Breast epithelium (tissue), 4 donors: Measurements from ENCODE around the gene DNAJA3. TPM values are rescaled to one million over a fixed set of nuclear protein-coding genes. Genes with fewer than 3 reads are reported as not detected.

Source experiments
- DNase-seq, 2 donors: peaks; one replicate each; pipeline ENCODE4 v3.0.0-alpha.2; 2019; ENCODE audit warnings: low spot score in 2 of 2
- H3K27ac ChIP-seq, 2 donors: fragments of 200-600 bp; sonication (generic) in 1 of 2; one replicate each; pipeline ENCODE4 v1.5.1; 2016 to 2019; ENCODE audit warnings: mild to moderate bottlenecking in 1 of 2
- H3K27me3 ChIP-seq, 2 donors: fragments of 200-600 bp; sonication (generic) in 1 of 2; one replicate each; pipeline versions ENCODE4 v1.5.1 to v1.6.0; 2017 to 2019; ENCODE audit warnings: control low read depth in 1 of 2, mild to moderate bottlenecking in 1 of 2
- H3K36me3 ChIP-seq: fragments of 200-600 bp; one replicate; pipeline ENCODE4 v1.5.1; 2019
- H3K4me1 ChIP-seq, 2 donors: fragments of 200-600 bp; sonication (generic); one replicate each; pipeline ENCODE4 v1.5.1; 2016 to 2019; ENCODE audit warnings: control low read depth in 1 of 2
- H3K4me3 ChIP-seq, 3 donors: fragments of 200-600 bp; sonication (generic); 1 replicate in 2 of 3; 2 replicates in 1 of 3; pipeline ENCODE4 v1.5.1; 2016 to 2019; ENCODE audit warnings: mild to moderate bottlenecking in 3 of 3, moderate library complexity in 2 of 3
- H3K9me3 ChIP-seq, 2 donors: fragments of 200-600 bp; sonication (generic) in 1 of 2; one replicate each; pipeline ENCODE4 v1.5.1; 2016 to 2019; ENCODE audit warnings: control low read depth in 1 of 2
- POLR2A ChIP-seq: fragments of 450-650 bp; IDR thresholded peaks from one replicate; pipeline ENCODE4 v1.6.1; 2016; ENCODE audit warnings: antibody characterized with exemption, mild to moderate bottlenecking, moderate library complexity
- POLR2AphosphoS5 ChIP-seq, 3 donors: sonication (generic); formaldehyde crosslinking; IDR thresholded peaks; one replicate each; pipeline ENCODE4 v1.6.1; 2017; ENCODE audit warnings: antibody characterized with exemption in 3 of 3
- intact Hi-C: fragments of 100-400 bp; cut with DNase I; formaldehyde crosslinking; loops from one replicate; pipeline ENCODE4 v1.15.1; 2023; ENCODE audit warnings: low total_unique reads
- total RNA-seq, 3 donors: library from RNA; depleted of rRNA; stranded (reverse); fragments of >200 nt; gene quantifications; one replicate each; pipeline ENCODE4 v1.1.0, GENCODE V29; 2016
- TF ChIP-seq, protein P1 (sequence below), 3 donors: fragments of 450-650 bp; IDR thresholded peaks; one replicate each; pipeline ENCODE4 v1.5.1; 2016 to 2017; ENCODE audit warnings: antibody characterized with exemption in 3 of 3, mild to moderate bottlenecking in 3 of 3, moderate library complexity in 3 of 3

The DNAJA3 gene
- total RNA-seq, 3 donors from 2014 or later, result 32.6 to 54.2 (median 45.9) TPM

GRCh38 chr16:4404967-4405696, 20.5 kb upstream of the DNAJA3 start:
- H3K27me3 ChIP-seq, result no peaks in the 10 kb centered on the region
- H3K27ac ChIP-seq, result no peak overlapping the region
- no peak for TF ChIP-seq POLR2AphosphoS5 (IDR thresholded peaks at IDR 0.05)
- TF ChIP-seq POLR2A, result no peak
- TF ChIP-seq, protein P1, sequence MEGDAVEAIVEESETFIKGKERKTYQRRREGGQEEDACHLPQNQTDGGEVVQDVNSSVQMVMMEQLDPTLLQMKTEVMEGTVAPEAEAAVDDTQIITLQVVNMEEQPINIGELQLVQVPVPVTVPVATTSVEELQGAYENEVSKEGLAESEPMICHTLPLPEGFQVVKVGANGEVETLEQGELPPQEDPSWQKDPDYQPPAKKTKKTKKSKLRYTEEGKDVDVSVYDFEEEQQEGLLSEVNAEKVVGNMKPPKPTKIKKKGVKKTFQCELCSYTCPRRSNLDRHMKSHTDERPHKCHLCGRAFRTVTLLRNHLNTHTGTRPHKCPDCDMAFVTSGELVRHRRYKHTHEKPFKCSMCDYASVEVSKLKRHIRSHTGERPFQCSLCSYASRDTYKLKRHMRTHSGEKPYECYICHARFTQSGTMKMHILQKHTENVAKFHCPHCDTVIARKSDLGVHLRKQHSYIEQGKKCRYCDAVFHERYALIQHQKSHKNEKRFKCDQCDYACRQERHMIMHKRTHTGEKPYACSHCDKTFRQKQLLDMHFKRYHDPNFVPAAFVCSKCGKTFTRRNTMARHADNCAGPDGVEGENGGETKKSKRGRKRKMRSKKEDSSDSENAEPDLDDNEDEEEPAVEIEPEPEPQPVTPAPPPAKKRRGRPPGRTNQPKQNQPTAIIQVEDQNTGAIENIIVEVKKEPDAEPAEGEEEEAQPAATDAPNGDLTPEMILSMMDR (IDR thresholded peaks at IDR 0.05), result no peak
- H3K4me1 ChIP-seq, result peaks cover 0 to 3% of the 10 kb centered on the region in 2 donors
- no peak for DNase-seq
- H3K36me3 ChIP-seq, result no peaks in the 10 kb centered on the region
- no peak overlapping the region for H3K4me3 ChIP-seq
- intact Hi-C loops, result no loop called here
- no peaks in the 10 kb centered on the region for H3K9me3 ChIP-seq

DNA sequence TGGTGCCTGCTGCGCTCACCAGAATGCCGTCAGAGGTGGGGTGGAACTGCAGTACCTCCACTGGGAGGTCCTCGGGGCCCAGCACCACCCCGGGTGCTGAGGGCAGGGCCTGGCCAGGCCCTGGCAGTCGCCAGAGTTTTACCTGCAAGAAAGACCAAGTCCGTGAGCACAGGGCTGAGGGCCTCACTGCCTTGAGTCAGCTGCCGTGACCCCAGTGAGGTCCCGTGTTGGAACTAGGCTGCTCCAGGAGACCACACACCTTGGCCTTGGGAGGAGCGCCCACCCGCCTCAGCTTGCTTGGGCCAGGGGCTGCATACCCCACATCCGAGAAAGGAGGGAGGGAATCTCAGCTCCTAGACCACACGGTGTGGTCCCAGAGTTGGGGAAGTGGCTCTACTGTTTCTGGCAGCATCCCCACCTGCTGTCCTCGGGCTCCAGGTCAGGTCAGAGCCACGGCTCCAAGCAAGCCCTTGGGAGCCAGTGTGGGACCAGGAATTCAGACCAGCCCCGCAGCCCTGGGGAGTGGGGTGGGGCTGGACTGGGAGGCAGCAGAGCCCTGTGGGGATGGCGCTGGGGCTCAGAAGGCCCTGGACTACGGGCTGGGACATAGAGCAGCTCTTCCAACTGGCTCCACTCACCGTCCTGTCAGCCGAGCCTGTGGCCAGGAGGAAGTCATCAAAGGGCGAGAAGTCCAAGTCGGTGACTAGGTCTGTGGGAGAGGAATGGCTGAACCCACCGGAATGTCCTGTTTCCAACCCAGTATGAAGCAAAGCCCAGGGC, 17.9 kb upstream of the DNAJA3 start:
- TF ChIP-seq POLR2AphosphoS5 (IDR thresholded peaks at IDR 0.05), result no peak
- TF ChIP-seq POLR2A, result no peak
- TF ChIP-seq, protein P1 (IDR thresholded peaks at IDR 0.05), result no peak
- intact Hi-C loops, result no loop called here
- no peaks in the 10 kb centered on the region for H3K9me3 ChIP-seq
- H3K4me1 ChIP-seq, result peaks cover 0 to 4% of the 10 kb centered on the region in 2 donors
- H3K36me3 ChIP-seq, result no peaks in the 10 kb centered on the region
- DNase-seq, result no peak
- H3K27ac ChIP-seq, result peak overlapping the region in 1 of 2 donors; percentile 3
- H3K27me3 ChIP-seq, result no peaks in the 10 kb centered on the region
- H3K4me3 ChIP-seq, result no peak overlapping the region

- no peak for TF ChIP-seq POLR2A
- TF ChIP-seq, protein P1 (IDR thresholded peaks at IDR 0.05), result no peak
- TF ChIP-seq POLR2AphosphoS5 (IDR thresholded peaks at IDR 0.05), result no peak
- Histone ChIP-seq H3K4me3 (no peak overlapping the region), H3K4me1 (peaks cover 0 to 4% of the 10 kb centered on the region in 2 donors), H3K36me3 (no peaks in the 10 kb centered on the region), H3K27me3 (no peaks in the 10 kb centered on the region), H3K9me3 (no peaks in the 10 kb centered on the region), H3K27ac (peak overlapping the region in 1 of 2 donors; percentile 3)
- no peak for DNase-seq
- intact Hi-C loops, result no loop called here
Observed at GRCh38 chr16:4408323-4408690, 17.4 kb upstream of the DNAJA3 start.

DNA sequence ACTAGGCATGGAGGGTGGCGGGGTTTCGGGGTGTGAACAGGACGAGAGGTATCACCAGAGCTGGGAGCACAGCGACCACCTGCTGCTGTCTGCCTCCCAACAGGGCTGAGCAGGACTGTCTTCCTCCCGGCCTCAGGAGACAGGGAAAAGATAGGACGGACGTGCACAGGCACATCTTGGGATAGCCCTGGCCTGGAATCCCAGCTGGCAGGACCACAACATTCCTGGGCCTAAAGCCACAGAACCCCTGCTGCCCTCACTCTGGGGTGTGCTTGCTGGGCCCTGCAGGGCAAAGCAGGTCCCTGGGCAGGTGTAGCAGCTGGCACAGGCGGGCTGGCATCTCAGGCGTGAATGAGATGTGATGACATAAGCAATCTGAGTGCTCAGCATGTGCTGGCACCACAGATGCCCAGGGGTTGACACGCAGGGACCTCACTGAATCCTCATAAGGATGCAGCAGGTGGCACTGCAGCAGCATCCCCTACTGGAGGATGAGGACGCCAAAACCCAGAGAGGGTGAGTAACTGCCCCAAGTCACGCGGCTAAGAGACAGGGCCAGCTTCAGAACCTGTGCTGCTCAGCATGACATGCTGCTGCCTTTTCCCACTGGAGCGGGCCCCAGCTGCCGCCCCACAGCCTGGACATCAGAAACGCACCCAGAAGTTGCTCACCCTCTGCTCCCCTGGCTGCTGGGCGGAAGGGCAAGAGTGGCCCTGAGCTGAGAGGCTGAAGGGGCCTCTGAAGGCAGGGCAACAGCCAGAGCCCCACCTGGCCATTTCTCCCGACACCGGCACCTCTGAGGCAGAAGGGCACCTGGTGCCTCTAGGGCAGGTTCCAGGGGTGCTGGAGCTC, 16.4 kb upstream of the DNAJA3 start:
- H3K36me3 ChIP-seq, result no peaks in the 10 kb centered on the region
- no peaks in the 10 kb centered on the region for H3K9me3 ChIP-seq
- TF ChIP-seq, protein P1 (IDR thresholded peaks at IDR 0.05), result peak in 1 of 3 donors; percentile 11
- TF ChIP-seq POLR2AphosphoS5 (IDR thresholded peaks at IDR 0.05) (no peak), POLR2A (no peak)
- DNase-seq, result peak in 1 of 2 donors; percentile 65
- no peak overlapping the region for H3K4me3 ChIP-seq
- no peak overlapping the region for H3K27ac ChIP-seq
- H3K27me3 ChIP-seq, result no peaks in the 10 kb centered on the region
- peaks cover 0 to 4% of the 10 kb centered on the region in 2 donors for H3K4me1 ChIP-seq
- intact Hi-C loops, result no loop called here
